HCT116 (cell line): ENCODE measurements around the gene SUCLG2.

Experiments used
- CBX3 ChIP-seq: IDR thresholded peaks from 2 replicates; pipeline ENCODE4 v1.6.1; 2012; ENCODE audit warnings: low read depth
- CTCF ChIP-seq, 3 experiments: fragments of 200-600 bp in 1 of 3; sonication (generic) in 1 of 3; IDR thresholded peaks in 2 of 3; conservative IDR thresholded peaks in 1 of 3; 2 replicates each; pipeline ENCODE4 v1.5.1; 2012 to 2017; ENCODE audit warnings: low read depth in 2 of 3, low read length in 2 of 3, antibody characterized with exemption in 1 of 3, borderline replicate concordance in 1 of 3, control low read depth in 1 of 3, mild to moderate bottlenecking in 1 of 3, mixed read lengths in 1 of 3, mixed run types in 1 of 3, moderate library complexity in 1 of 3; ENCODE audit not compliant: insufficient read depth in 1 of 3
- EGR1 ChIP-seq: IDR thresholded peaks from 2 replicates; pipeline ENCODE4 v1.6.1; 2012; ENCODE audit warnings: low read depth
- EZH2 ChIP-seq: fragments of 200-600 bp; sonication (generic); IDR thresholded peaks from 2 replicates; pipeline ENCODE4 v1.6.1; 2017; ENCODE audit warnings: antibody characterized with exemption, mixed run types
- EZH2phosphoT487 ChIP-seq: fragments of 200-600 bp; IDR thresholded peaks from 2 replicates; pipeline ENCODE4 v1.6.1; 2018; ENCODE audit warnings: antibody characterized with exemption, borderline replicate concordance
- JUND ChIP-seq: IDR thresholded peaks from 2 replicates; pipeline ENCODE4 v1.6.1; 2012
- MAX ChIP-seq: IDR thresholded peaks from 2 replicates; pipeline ENCODE4 v1.6.1; 2012
- POLR2A ChIP-seq: IDR thresholded peaks from 2 replicates; pipeline ENCODE4 v1.7.0; 2011; ENCODE audit warnings: borderline replicate concordance; ENCODE audit not compliant: insufficient read depth, insufficient read length; ENCODE audit errors: extremely low read depth
- POLR2AphosphoS5 ChIP-seq: IDR thresholded peaks from 2 replicates; pipeline ENCODE4 v1.6.1; 2011; ENCODE audit warnings: mild to moderate bottlenecking, low read depth, low read length, moderate library complexity
- SIN3A ChIP-seq: IDR thresholded peaks from 2 replicates; pipeline ENCODE4 v1.6.1; 2012; ENCODE audit warnings: low read depth
- YY1 ChIP-seq: IDR thresholded peaks from 2 replicates; pipeline ENCODE4 v1.6.1; 2011; ENCODE audit warnings: low read length, low read depth, moderate library complexity, mild to moderate bottlenecking; ENCODE audit not compliant: insufficient replicate concordance; ENCODE audit errors: extremely low read depth
- ZBTB33 ChIP-seq: IDR thresholded peaks from 2 replicates; pipeline ENCODE4 v1.6.1; 2011; ENCODE audit warnings: mild to moderate bottlenecking, low read length, moderate library complexity; ENCODE audit not compliant: insufficient replicate concordance; ENCODE audit errors: extremely low read depth
- ZFX ChIP-seq: fragments of 450-650 bp; IDR thresholded peaks from 2 replicates; pipeline ENCODE4 v1.6.1; 2017

GRCh38 chr3:67540198-67540894 is 114.1 kb downstream of the SUCLG2 start:
- TF ChIP-seq POLR2A (no peak), EGR1 (no peak), SIN3A (no peak), CBX3 (no peak), EZH2phosphoT487 (no peak), CTCF (IDR thresholded peaks at IDR 0.05 in 2 of 3, conservative IDR thresholded peaks at IDR 0.05 in 1 of 3; ENCODE audit: borderline replicate concordance in 1 of 3, insufficient read depth in 1 of 3, low read depth in 2 of 3, low read length in 2 of 3) (no peak), YY1 (no peak), JUND (no peak), EZH2 (no peak), POLR2AphosphoS5 (no peak), ZFX (no peak), ZBTB33 (no peak), MAX (no peak)
